Brain pericyte (primary cell): ENCODE data around the gene PARN.

Source experiments
- DNase-seq: peaks from one replicate; pipeline ENCODE4 v3.0.0-alpha.2; 2012; ENCODE audit warnings: low read depth, low spot score

Gene PARN

GRCh38 chr16:14529010-14529669 lies 100.9 kb downstream of the PARN start:
- peak; percentile 64 for DNase-seq

GRCh38 chr16:14528306-14528705 lies 101.8 kb downstream of the PARN start:
- DNase-seq: no peak

- no peak for DNase-seq
Observed at GRCh38 chr16:14527411-14528044, 102.5 kb downstream of the PARN start.

- no peak for DNase-seq
Observed at GRCh38 chr16:14525596-14525995, 104.5 kb downstream of the PARN start.

GRCh38 chr16:14524979-14525378 lies 105.1 kb downstream of the PARN start:
- no peak for DNase-seq

- no peak for DNase-seq
Observed at GRCh38 chr16:14523632-14524031, 106.4 kb downstream of the PARN start.

GRCh38 chr16:14522671-14523070 lies 107.4 kb downstream of the PARN start:
- DNase-seq: no peak

GRCh38 chr16:14520753-14521152 lies 109.3 kb downstream of the PARN start:
- no peak for DNase-seq

GRCh38 chr16:14514967-14515366 lies 115.1 kb downstream of the PARN start:
- DNase-seq: no peak

GRCh38 chr16:14513389-14514107 lies 116.5 kb downstream of the PARN start:
- DNase-seq: no peak

- DNase-seq: no peak
Observed at GRCh38 chr16:14511800-14512135, 118.3 kb downstream of the PARN start.

GRCh38 chr16:14510939-14511799 lies 118.9 kb downstream of the PARN start:
- no peak for DNase-seq

GRCh38 chr16:14510581-14510938 lies 119.5 kb downstream of the PARN start:
- no peak for DNase-seq

- no peak for DNase-seq
Observed at GRCh38 chr16:14509675-14510132, 120.4 kb downstream of the PARN start.

GRCh38 chr16:14509055-14509454 lies 121.0 kb downstream of the PARN start:
- DNase-seq: no peak

- no peak for DNase-seq
Observed at GRCh38 chr16:14505846-14506245, 124.2 kb downstream of the PARN start.

- no peak for DNase-seq
Observed at GRCh38 chr16:14502932-14503741, 126.9 kb downstream of the PARN start.

- DNase-seq: no peak
Observed at GRCh38 chr16:14502256-14502875, 127.7 kb downstream of the PARN start.

- DNase-seq: peak; percentile 70
Observed at GRCh38 chr16:14501331-14502255, 128.5 kb downstream of the PARN start.

GRCh38 chr16:14500791-14501190 lies 129.3 kb downstream of the PARN start:
- no peak for DNase-seq
